Neural cell (in vitro differentiated cells): ENCODE measurements around the gene ZNF669. TPM values are rescaled to one million over a fixed set of nuclear protein-coding genes. Genes with fewer than 3 reads are reported as not detected.

Experiments
- H2AFZ ChIP-seq: fragments of 200-600, 300-800 bp; sonication (generic), shearing (Covaris generic); 2 replicates; pipeline ENCODE4 v1.6.0; 2014; ENCODE audit warnings: low read depth, mild to moderate bottlenecking, antibody characterized with exemption, low read length, moderate library complexity
- H3F3A ChIP-seq: fragments of 200-600 bp; shearing (Covaris generic); 2 replicates; pipeline ENCODE4 v1.6.1; 2016; ENCODE audit warnings: mild to moderate bottlenecking, moderate library complexity, mixed read lengths, antibody characterized with exemption, low read length; ENCODE audit not compliant: insufficient read depth, poor library complexity, severe bottlenecking
- H3K27ac ChIP-seq: fragments of 200-600, 300-800 bp; sonication (generic), shearing (Covaris generic); 2 replicates; pipeline ENCODE4 v1.5.1; 2014; ENCODE audit warnings: mild to moderate bottlenecking, low read length, moderate library complexity
- H3K27me3 ChIP-seq: fragments of 300-800, 200-600 bp; sonication (generic), shearing (Covaris generic); 2 replicates; pipeline ENCODE4 v1.6.0; 2014; ENCODE audit warnings: mild to moderate bottlenecking, low read depth, low read length, moderate library complexity; ENCODE audit not compliant: insufficient read depth
- H3K36me3 ChIP-seq: fragments of 300-800, 200-600 bp; sonication (generic), shearing (Covaris generic); 2 replicates; pipeline ENCODE4 v1.5.1; 2014; ENCODE audit warnings: mild to moderate bottlenecking, antibody characterized with exemption, low read length, moderate library complexity; ENCODE audit not compliant: insufficient read depth
- H3K4me2 ChIP-seq: fragments of 300-800, 200-600 bp; sonication (generic), shearing (Covaris generic); 2 replicates; pipeline ENCODE4 v1.6.0; 2014; ENCODE audit warnings: mild to moderate bottlenecking, low read length
- H3K4me3 ChIP-seq: fragments of 300-800, 200-600 bp; sonication (generic), shearing (Covaris generic); 2 replicates; pipeline ENCODE4 v1.5.1; 2014; ENCODE audit warnings: mild to moderate bottlenecking, low read length, moderate library complexity
- H3K79me2 ChIP-seq: fragments of 200-600 bp; shearing (Covaris generic); replicated peaks from 2 replicates; pipeline ENCODE4 v1.6.0; 2014; ENCODE audit warnings: mild to moderate bottlenecking, low read length, moderate library complexity; ENCODE audit not compliant: insufficient read depth
- H3K9ac ChIP-seq: fragments of 300-800, 200-600 bp; sonication (generic), shearing (Covaris generic); 2 replicates; pipeline ENCODE4 v1.6.1; 2016; ENCODE audit warnings: mild to moderate bottlenecking, low read length, mixed read lengths
- H3K9me2 ChIP-seq: fragments of 200-600 bp; shearing (Covaris generic); 2 replicates; pipeline ENCODE4 v1.6.1; 2016; ENCODE audit warnings: mild to moderate bottlenecking, low read length, mixed read lengths; ENCODE audit not compliant: insufficient read depth
- H3K9me3 ChIP-seq: fragments of 200-600, 300-800 bp; sonication (generic), shearing (Covaris generic); 2 replicates; pipeline ENCODE4 v1.6.1; 2016; ENCODE audit warnings: mild to moderate bottlenecking, mixed run types, low read length, moderate library complexity, mixed read lengths
- H4K20me1 ChIP-seq: fragments of 200-600 bp; shearing (Covaris generic); 2 replicates; pipeline ENCODE4 v1.6.1; 2016; ENCODE audit warnings: mild to moderate bottlenecking, mixed run types; ENCODE audit not compliant: insufficient read depth
- CTCF ChIP-seq: fragments of 450-650 bp; IDR thresholded peaks from 2 replicates; pipeline ENCODE4 v1.5.1; 2014; ENCODE audit warnings: antibody characterized with exemption, mild to moderate bottlenecking, moderate library complexity; ENCODE audit not compliant: poor library complexity, severe bottlenecking
- EP300 ChIP-seq: fragments of 450-650 bp; conservative IDR thresholded peaks from 2 replicates; pipeline ENCODE4 v1.6.1; 2014; ENCODE audit warnings: antibody characterized with exemption, mild to moderate bottlenecking, moderate library complexity; ENCODE audit not compliant: poor library complexity, severe bottlenecking
- EZH2 ChIP-seq: fragments of 200-600, 300-800 bp; shearing (Covaris generic), sonication (generic); IDR thresholded peaks from 2 replicates; pipeline ENCODE4 v1.6.1; 2014; ENCODE audit warnings: antibody characterized with exemption, low read length, borderline replicate concordance, mild to moderate bottlenecking; ENCODE audit not compliant: insufficient read depth, poor library complexity, severe bottlenecking
- MXI1 ChIP-seq: fragments of 450-650 bp; conservative IDR thresholded peaks from 2 replicates; pipeline ENCODE4 v1.6.1; 2014; ENCODE audit warnings: antibody characterized with exemption, mild to moderate bottlenecking; ENCODE audit not compliant: poor library complexity, severe bottlenecking
- POLR2AphosphoS5 ChIP-seq: IDR thresholded peaks from 2 replicates; pipeline ENCODE4 v1.6.1; 2012
- RAD21 ChIP-seq: fragments of 450-650 bp; conservative IDR thresholded peaks from 2 replicates; pipeline ENCODE4 v1.6.1; 2014; ENCODE audit warnings: antibody characterized with exemption, mild to moderate bottlenecking, moderate library complexity
- SMC3 ChIP-seq: fragments of 450-650 bp; conservative IDR thresholded peaks from 2 replicates; pipeline ENCODE4 v1.6.1; 2014; ENCODE audit warnings: antibody characterized with exemption, mild to moderate bottlenecking, moderate library complexity; ENCODE audit not compliant: poor library complexity
- TAF1 ChIP-seq: IDR thresholded peaks from 2 replicates; pipeline ENCODE4 v1.6.1; 2012; ENCODE audit warnings: low read depth
- polyA plus RNA-seq: library from polyadenylated mRNA; depleted of rRNA; stranded (reverse); fragments of >200 nt; gene quantifications from 2 replicates; pipeline ENCODE4 v1.2.3, GENCODE V29; 2014
- TF ChIP-seq, protein P1 (sequence below): IDR thresholded peaks from 2 replicates; pipeline ENCODE4 v1.6.1; 2012; ENCODE audit warnings: borderline replicate concordance

The ZNF669 gene
- polyA plus RNA-seq, 1 donor from 2014 or later: 22.7 TPM

- Histone ChIP-seq H3K4me2 (no peak overlapping the region), H3K27ac (no peak overlapping the region)
Observed at GRCh38 chr1:247085310-247085709, 18.8 kb downstream of the ZNF669 start.

DNA sequence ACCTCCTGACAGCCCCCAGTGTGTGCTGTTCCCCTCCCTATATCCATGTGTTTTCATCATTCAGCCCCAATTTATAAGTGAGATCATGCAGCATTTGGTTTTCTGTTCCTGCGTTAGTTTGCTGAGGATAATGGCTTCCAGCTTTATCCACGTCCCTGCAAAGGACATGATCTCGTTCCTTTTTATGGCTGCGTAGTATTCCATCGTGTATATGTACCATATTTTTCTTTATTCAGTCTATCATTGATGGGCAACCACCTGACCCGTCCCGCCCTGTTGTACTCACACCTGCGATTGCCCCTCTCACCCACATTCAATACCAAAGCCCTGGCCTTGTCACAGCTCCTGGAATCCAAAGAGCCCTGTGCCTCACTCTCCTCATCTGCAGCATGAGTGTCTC, 19.4 kb downstream of the ZNF669 start:
- Histone ChIP-seq H3K27ac (no peak overlapping the region), H3K9me2 (no peaks in the 10 kb centered on the region), H3K79me2 (no peaks in the 10 kb centered on the region), H3F3A (no peaks in the 10 kb centered on the region), H3K4me2 (no peak overlapping the region), H3K9ac (no peak overlapping the region), H3K36me3 (no peaks in the 10 kb centered on the region), H3K9me3 (no peaks in the 10 kb centered on the region), H2AFZ (no peak overlapping the region), H3K4me3 (no peak overlapping the region), H4K20me1 (no peaks in the 10 kb centered on the region), H3K27me3 (no peaks in the 10 kb centered on the region)
- TF ChIP-seq MXI1 (no peak), CTCF (no peak), TAF1 (no peak), SMC3 (no peak), RAD21 (no peak), POLR2AphosphoS5 (no peak), EP300 (no peak), EZH2 (no peak)
- TF ChIP-seq, protein P1, sequence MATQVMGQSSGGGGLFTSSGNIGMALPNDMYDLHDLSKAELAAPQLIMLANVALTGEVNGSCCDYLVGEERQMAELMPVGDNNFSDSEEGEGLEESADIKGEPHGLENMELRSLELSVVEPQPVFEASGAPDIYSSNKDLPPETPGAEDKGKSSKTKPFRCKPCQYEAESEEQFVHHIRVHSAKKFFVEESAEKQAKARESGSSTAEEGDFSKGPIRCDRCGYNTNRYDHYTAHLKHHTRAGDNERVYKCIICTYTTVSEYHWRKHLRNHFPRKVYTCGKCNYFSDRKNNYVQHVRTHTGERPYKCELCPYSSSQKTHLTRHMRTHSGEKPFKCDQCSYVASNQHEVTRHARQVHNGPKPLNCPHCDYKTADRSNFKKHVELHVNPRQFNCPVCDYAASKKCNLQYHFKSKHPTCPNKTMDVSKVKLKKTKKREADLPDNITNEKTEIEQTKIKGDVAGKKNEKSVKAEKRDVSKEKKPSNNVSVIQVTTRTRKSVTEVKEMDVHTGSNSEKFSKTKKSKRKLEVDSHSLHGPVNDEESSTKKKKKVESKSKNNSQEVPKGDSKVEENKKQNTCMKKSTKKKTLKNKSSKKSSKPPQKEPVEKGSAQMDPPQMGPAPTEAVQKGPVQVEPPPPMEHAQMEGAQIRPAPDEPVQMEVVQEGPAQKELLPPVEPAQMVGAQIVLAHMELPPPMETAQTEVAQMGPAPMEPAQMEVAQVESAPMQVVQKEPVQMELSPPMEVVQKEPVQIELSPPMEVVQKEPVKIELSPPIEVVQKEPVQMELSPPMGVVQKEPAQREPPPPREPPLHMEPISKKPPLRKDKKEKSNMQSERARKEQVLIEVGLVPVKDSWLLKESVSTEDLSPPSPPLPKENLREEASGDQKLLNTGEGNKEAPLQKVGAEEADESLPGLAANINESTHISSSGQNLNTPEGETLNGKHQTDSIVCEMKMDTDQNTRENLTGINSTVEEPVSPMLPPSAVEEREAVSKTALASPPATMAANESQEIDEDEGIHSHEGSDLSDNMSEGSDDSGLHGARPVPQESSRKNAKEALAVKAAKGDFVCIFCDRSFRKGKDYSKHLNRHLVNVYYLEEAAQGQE: no peak

More at GRCh38 chr1:247085310-247085709, 18.8 kb downstream of the ZNF669 start:
- Histone ChIP-seq H2AFZ (no peak overlapping the region), H3K9me3 (no peaks in the 10 kb centered on the region), H3K36me3 (no peaks in the 10 kb centered on the region), H3F3A (no peaks in the 10 kb centered on the region), H3K4me3 (no peak overlapping the region), H3K79me2 (no peaks in the 10 kb centered on the region), H3K9ac (no peak overlapping the region), H4K20me1 (no peaks in the 10 kb centered on the region), H3K9me2 (no peaks in the 10 kb centered on the region), H3K27me3 (no peaks in the 10 kb centered on the region)
- TF ChIP-seq SMC3 (no peak), EP300 (no peak), POLR2AphosphoS5 (no peak), CTCF (no peak), EZH2 (no peak)
